IPS DF 6.9 (cell line): ENCODE measurements around the gene BYSL.
A peak's percentile ranks its signal among the peaks of the same experiment; 100 is the strongest.

Source experiments
- DNase-seq: peaks from one replicate; pipeline ENCODE4 v3.0.0-alpha.2; 2013; ENCODE audit warnings: low read depth, low spot score
- H3K27ac ChIP-seq: one replicate; pipeline ENCODE4 v1.5.1; 2013; ENCODE audit warnings: low read length, control low read depth
- H3K27me3 ChIP-seq: 2 replicates; pipeline ENCODE4 v1.6.1; 2013; ENCODE audit warnings: mild to moderate bottlenecking, low read length; ENCODE audit not compliant: control insufficient read depth, insufficient read depth
- H3K36me3 ChIP-seq: 2 replicates; pipeline ENCODE4 v1.6.1; 2013; ENCODE audit warnings: low read length; ENCODE audit not compliant: control insufficient read depth, insufficient read depth
- H3K4me1 ChIP-seq: 2 replicates; pipeline ENCODE4 v1.6.1; 2013; ENCODE audit warnings: low read length; ENCODE audit not compliant: control insufficient read depth, insufficient read depth
- H3K4me3 ChIP-seq: 2 replicates; pipeline ENCODE4 v1.5.1; 2013; ENCODE audit warnings: mild to moderate bottlenecking, low read length
- H3K9me3 ChIP-seq: 2 replicates; pipeline ENCODE4 v1.6.1; 2013; ENCODE audit warnings: low read length, inconsistent platforms; ENCODE audit not compliant: control insufficient read depth, insufficient read depth
- WGBS: extraction: QIAGEN DNeasy Blood & Tissue Kit; methylation state at CpG from one replicate; pipeline ENCODE4 v1.1.7; 2013; ENCODE audit warnings: mixed read lengths, missing lambda C conversion rate; ENCODE audit not compliant: insufficient read length, insufficient coverage; 5-methylcytosine and 5-hydroxymethylcytosine counted together

BYSL gene

DNA sequence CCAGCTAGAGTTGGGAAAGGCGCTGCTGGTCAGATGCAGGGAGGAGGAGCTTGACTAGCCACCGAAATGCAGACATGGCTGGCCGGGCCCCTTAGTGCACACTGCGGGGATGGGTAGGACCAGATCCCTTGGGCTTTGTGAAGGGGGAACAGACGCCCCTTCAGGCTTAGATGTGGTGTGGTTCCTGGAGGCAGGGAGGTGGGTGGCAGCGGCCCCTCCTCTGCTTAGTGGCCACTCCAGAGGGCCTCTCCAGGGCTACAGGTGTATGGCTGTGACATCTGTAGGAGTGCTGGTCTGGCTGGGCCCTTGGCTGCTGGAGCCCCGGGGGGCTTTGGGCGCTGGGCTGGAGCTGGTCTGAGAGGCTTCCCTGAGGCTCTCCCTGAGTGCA is 14.4 kb downstream of the BYSL start:
- Histone ChIP-seq H3K27ac (no peak overlapping the region), H3K4me1 (peaks cover 11% of the 10 kb centered on the region), H3K36me3 (peaks cover 27% of the 10 kb centered on the region), H3K9me3 (no peaks in the 10 kb centered on the region), H3K27me3 (no peaks in the 10 kb centered on the region), H3K4me3 (no peak overlapping the region)
- no peak for DNase-seq
- WGBS, result no CpG with 5 or more reads among the region's 8 CpGs

DNA sequence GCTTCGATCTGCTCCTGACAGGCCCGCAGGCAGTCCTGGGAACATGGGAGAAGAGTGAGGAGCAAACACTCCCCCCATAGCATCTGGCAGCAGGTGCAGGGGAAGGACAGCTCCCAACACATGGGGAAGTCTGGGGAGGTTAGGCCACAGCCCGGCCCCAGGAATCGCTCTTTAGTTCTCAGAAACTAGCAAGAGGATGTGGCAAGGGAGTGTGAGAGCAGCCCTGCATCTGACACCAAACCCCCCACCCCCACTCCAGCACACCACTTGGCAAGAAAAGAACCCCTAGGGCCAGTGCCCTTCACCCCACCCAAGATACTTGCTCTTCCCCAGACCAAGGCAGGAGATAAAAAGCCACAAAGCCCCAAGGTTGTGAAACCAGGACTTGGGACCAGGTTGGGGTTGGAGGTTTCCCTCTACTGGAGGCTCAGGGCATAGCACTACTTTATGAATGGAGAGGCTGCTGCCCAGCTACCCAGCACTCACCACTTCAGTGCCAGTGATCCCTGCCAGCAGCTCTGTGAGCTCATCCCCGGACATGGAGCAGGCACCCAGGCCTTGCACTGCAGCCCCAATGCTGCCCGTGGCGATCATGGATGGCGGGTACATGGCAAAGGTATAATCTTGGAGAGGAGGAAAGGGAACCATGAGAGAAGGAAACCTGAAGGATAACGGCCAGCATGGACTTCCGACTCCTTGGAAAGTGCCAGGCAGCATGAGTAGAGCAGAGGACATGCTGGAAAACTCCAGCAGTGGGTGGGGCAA is 15.0 kb downstream of the BYSL start:
- Histone ChIP-seq H3K4me1 (peaks cover 11% of the 10 kb centered on the region), H3K9me3 (no peaks in the 10 kb centered on the region), H3K27ac (no peak overlapping the region), H3K36me3 (peaks cover 22% of the 10 kb centered on the region), H3K4me3 (no peak overlapping the region), H3K27me3 (no peaks in the 10 kb centered on the region)
- no peak for DNase-seq
- no CpG with 5 or more reads among the region's 10 CpGs for WGBS

GRCh38 chr6:41937472-41937860 is 16.2 kb downstream of the BYSL start:
- H3K4me3 ChIP-seq, result no peak overlapping the region
- H3K27me3 ChIP-seq, result no peaks in the 10 kb centered on the region

DNA sequence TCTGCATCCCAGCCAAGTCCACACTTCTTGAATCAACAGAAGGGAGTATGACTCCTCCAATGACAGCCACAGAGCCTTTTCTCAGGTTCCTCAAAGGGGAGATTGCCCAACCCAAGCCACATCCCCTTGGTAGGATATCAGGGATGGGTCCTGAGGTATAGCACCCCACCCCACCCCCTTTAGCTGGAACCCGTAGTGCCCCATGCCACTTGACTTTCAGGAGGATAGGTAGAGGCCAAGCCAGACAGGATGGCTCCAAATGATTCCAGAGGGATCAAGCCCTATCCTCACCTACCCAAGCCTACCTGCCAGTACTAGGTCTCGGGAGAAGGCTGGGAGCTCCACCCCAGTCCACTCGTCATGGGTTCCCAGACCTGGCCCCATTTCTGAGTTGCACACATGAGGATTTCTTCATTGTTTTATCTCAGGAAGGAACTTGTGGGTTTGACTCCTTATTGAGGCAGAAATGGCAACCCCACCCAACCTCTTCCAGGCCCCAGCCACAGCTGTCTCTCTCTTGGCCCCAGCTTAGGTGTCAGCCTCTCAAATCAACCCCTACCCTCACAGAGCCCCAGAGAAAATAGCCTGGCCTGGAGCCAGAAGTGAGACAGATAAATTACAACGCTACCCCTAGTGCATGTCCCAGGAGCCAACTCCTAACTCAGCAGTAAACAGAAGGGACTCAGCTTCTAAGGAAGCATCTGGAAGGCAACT is 16.7 kb downstream of the BYSL start:
- peaks cover 6% of the 10 kb centered on the region for H3K36me3 ChIP-seq
- no peak overlapping the region for H3K4me3 ChIP-seq
- WGBS, result no CpG with 5 or more reads among the region's 4 CpGs
- no peak for DNase-seq
- peaks cover 14% of the 10 kb centered on the region for H3K4me1 ChIP-seq
- H3K27ac ChIP-seq, result no peak overlapping the region
- H3K27me3 ChIP-seq, result no peaks in the 10 kb centered on the region
- H3K9me3 ChIP-seq, result no peaks in the 10 kb centered on the region

More at GRCh38 chr6:41937472-41937860, 16.2 kb downstream of the BYSL start:
- peaks cover 11% of the 10 kb centered on the region for H3K36me3 ChIP-seq
- no peak for DNase-seq
- H3K4me1 ChIP-seq, result peaks cover 14% of the 10 kb centered on the region
- no CpG with 5 or more reads among the region's 2 CpGs for WGBS
- H3K9me3 ChIP-seq, result no peaks in the 10 kb centered on the region
- H3K27ac ChIP-seq, result no peak overlapping the region

DNA sequence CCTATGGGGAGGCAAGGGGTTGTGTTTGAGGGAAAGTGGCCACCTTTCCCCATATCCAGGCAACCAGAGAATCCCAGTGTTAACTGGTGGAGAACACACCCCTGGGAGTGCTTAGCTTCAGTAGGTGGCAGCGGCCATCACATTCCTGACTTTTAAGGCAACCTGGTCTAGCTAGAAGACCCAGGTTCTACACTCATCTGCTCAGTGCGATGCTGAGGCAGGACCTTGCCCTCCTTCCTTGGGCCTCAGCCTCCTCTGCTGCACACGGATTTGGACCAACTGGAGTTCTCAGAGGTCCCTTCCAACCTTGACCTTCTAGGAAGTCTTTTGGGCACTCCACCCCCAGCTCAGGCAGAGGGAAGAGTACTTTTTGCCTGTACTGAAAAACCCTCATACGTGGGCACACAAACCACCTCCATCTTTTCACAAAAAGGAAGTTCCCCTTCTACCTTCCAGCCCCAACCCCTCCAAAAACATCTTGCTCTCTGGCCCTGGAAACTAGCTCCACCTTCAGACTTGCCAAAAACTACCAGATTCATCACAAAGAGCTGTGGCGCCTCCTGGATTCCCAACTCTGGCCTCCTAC is 17.4 kb downstream of the BYSL start:
- no peak overlapping the region for H3K4me3 ChIP-seq

DNA sequence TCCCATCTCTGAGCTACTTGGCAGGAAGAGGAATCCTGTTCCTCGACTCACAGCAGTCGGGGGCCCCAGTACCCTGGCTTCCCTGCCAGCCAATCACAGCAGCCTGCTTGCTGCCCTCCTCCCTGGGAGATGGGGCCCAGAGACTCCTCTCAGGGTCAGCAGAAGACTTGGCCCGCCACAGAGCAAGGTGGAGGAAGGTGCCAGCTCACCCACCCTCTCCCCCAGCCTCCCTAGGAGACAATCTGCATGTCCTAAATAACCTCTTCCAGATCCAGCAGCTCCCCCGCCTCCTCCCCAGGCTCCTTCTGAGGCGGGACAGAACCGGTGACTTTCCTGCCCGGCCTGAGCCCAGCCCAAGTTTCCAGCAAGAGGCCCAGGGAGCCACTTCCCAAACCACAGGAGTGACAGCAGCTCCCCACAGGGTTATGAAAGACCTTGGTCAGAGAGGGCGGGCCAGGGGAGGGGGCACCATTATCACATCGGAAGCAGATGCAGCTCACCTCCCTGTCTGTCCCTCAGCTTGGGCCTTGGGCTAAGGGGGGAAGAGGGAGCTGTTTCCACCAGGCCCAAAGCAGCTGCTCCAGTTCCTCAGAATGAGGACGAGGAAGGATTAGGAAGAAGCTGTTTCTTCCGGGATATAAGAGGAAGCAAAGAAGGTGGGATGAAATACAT is 18.0 kb downstream of the BYSL start:
- Histone ChIP-seq H3K27ac (no peak overlapping the region), H3K9me3 (no peaks in the 10 kb centered on the region), H3K36me3 (peaks cover 4% of the 10 kb centered on the region; the same call in 1 of the 2 replicates), H3K4me3 (no peak overlapping the region), H3K27me3 (no peaks in the 10 kb centered on the region), H3K4me1 (peaks cover 14% of the 10 kb centered on the region)
- WGBS, result no CpG with 5 or more reads among the region's 11 CpGs
- DNase-seq, result no peak

More for the DNA sequence above, 17.4 kb downstream of the BYSL start:
- Histone ChIP-seq H3K27ac (no peak overlapping the region), H3K4me1 (peaks cover 14% of the 10 kb centered on the region), H3K9me3 (no peaks in the 10 kb centered on the region), H3K36me3 (peaks cover 4% of the 10 kb centered on the region; the same call in 1 of the 2 replicates), H3K27me3 (no peaks in the 10 kb centered on the region)
- DNase-seq, result no peak
- WGBS, result no CpG with 5 or more reads among the region's 5 CpGs

- peaks cover 4% of the 10 kb centered on the region; the same call in 1 of the 2 replicates for H3K36me3 ChIP-seq
- peak overlapping the region; percentile 71; the same call in 1 of the 2 replicates for H3K4me3 ChIP-seq
- H3K4me1 ChIP-seq, result peaks cover 14% of the 10 kb centered on the region
- no peak for DNase-seq
- no peaks in the 10 kb centered on the region for H3K9me3 ChIP-seq
- WGBS, result no CpG with 5 or more reads among the region's 27 CpGs
- no peaks in the 10 kb centered on the region for H3K27me3 ChIP-seq
- no peak overlapping the region for H3K27ac ChIP-seq
Observed at GRCh38 chr6:41939848-41940758, 18.8 kb downstream of the BYSL start.

DNA sequence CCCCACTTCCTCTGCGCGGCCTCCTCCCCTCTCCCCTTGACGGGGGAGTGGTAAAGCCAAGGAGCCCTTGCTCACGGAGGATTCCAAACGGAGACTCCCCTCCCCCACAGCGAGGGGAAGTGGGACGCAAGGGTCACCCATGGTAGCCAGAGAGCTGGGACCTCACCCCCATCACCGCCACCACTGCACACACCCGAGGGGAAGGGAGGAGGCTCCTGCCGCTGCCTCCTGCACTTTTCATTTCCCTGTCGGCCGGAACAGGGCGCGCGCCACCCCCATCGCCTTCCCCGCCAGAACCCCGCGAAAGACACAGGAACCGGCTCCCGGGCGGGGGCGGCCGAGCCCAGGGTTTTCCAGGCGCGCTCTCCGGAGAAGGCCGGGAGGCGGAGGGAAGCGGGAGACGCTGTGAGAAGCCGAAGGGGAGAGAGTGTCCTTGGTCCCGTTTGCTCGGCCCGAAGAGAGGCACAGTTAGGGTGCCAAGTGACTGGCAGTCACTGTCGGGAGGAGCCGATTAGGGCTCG is 19.5 kb downstream of the BYSL start:
- Histone ChIP-seq H3K9me3 (no peaks in the 10 kb centered on the region), H3K27me3 (no peaks in the 10 kb centered on the region), H3K4me1 (peaks cover 14% of the 10 kb centered on the region), H3K27ac (no peak overlapping the region), H3K4me3 (peak overlapping the region; percentile 71; the same call in 1 of the 2 replicates), H3K36me3 (peaks cover 4% of the 10 kb centered on the region; the same call in 1 of the 2 replicates)
- DNase-seq, result no peak
- no CpG with 5 or more reads among the region's 38 CpGs for WGBS

DNA sequence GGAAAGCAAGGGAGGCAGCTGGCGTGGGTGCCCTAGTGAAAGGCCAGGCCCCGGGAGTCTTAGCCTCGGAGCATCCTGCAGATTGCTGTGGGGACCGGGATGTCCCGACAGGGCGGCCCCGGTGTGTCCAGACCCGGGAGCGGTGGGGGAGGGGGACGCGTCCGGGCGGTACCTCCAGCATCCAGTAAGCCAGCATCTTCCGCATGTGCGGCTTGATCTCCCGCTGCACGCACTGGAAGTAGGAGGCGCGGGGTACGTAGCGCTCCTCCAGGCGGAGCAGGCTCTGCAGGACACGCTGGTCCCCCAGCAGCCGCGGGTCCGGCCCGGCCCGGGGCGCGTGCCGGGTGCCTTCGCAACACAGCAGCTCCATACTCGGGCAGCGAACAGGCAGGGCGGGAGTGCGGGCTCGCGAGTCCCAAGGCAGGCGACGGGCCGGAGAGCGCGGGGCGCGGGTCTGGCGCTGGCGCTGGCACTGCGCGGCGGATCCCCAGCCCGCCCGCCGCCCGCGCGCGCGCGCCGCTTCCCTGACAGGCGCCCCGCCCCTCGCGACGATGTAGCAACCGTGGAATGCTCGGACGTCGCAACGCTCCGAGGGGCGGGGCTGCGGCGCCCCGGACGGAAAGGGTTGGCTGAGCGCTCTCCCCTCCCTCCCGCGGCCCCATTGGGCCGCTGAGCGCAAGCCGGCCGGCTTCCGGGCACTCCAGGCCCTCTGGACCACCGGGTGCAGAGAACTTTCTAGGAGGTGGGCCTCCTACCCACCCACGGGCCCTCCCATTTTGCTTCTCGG is 20.2 kb downstream of the BYSL start, which contains the start of gene CCND3:
Gene CCND3, minus strand, starts transcription at position 529 of the 787 bp plus-strand sequence. Its CDS starts 159 bp downstream, at position 370.
- H3K4me3 ChIP-seq, result peak within 1 kb of the TSS; percentile 71
- peaks cover 1% of the 10 kb centered on the region; the same call in 1 of the 2 replicates for H3K36me3 ChIP-seq
- no peak within 1 kb of the TSS for H3K27ac ChIP-seq
- peaks cover 14% of the 10 kb centered on the region for H3K4me1 ChIP-seq
- no peak for DNase-seq
- H3K9me3 ChIP-seq, result no peaks in the 10 kb centered on the region
- H3K27me3 ChIP-seq, result no peaks in the 10 kb centered on the region
- no CpG with 5 or more reads among the region's 87 CpGs for WGBS
